HG03103 (cell line): ENCODE data around the gene RNF41.
"Not testable (repeated sequence)": the region's sequence is repeated elsewhere in the genome, so short reads cannot be mapped to it uniquely, and the experiment has no call there.

Experiments used
- ATAC-seq: cut with Tn5 transposase; IDR thresholded peaks from one replicate; pipeline ENCODE4 v1.9.1; 2021; ENCODE audit warnings: low read depth; ENCODE audit not compliant: unreplicated experiment

The RNF41 gene

GRCh38 chr12:56216461-56216860, 5.3 kb downstream of the RNF41 start:
- ATAC-seq, result no peak

DNA sequence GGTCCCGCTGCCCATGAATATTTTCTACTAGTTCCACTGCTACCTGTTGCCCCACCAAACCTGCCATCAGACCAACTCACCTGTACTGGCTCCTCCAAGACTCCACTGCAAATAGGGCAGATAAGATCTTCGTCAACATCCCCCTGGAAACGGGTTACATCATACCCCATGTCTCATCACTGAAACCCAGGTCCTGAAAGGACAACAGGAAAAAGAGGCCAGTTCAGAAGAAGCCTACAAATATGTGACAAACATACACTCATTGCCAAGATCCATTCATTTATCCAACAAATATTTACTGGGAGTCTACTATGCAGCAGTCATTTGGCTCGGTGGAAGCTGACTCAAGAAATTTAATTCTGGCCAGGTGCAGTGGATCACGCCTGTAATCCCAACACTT, 7.8 kb downstream of the RNF41 start:
- no peak for ATAC-seq

- ATAC-seq, result no peak
These were observed 9.4 kb downstream of the RNF41 start for GRCh38 chr12:56212361-56212760.

DNA sequence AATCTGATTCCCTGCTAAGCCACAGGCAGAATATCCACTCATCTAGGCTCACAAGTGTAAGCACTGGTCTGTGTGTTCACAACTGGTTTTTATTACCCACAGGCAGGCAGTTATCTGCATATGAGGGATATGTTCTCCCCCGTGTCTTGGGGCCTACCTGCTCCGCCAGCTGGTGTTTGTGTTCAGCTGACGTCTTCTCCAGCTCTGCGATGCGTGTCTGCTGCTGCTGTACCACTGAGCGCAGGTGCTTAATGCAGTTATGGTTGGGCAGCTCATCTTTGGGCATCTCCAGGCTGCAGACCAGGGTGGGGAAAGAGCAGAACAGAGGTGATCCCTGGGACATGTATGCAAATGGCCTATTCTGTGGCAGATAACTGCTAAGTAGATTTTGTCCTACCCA, 13.7 kb downstream of the RNF41 start:
- no peak for ATAC-seq

- no peak for ATAC-seq
These were observed 15.1 kb downstream of the RNF41 start for GRCh38 chr12:56206452-56207166.

GRCh38 chr12:56205445-56205844, 16.3 kb downstream of the RNF41 start:
- no peak for ATAC-seq

DNA sequence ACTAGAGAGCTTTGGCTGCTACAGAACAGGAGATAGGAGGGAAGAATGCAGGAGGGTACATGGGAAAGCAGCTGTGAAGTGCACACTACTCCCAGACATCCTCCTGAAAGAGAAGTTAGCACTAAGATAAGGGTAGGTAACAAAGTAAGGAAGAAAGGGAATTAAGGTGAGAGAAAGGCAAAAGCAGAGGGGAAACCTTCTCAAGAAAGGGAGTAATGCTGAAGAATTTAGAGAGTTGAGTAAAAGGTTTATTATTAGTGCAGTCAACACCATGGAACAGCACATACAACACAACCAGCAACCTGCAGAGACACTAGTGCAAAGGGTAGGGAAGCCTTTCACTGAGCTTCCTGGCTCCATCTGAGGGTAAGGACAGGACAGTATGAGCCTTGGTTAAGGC, 17.4 kb downstream of the RNF41 start:
- ATAC-seq, result no peak

- no peak for ATAC-seq
These were observed 18.9 kb downstream of the RNF41 start for GRCh38 chr12:56202838-56203237.

DNA sequence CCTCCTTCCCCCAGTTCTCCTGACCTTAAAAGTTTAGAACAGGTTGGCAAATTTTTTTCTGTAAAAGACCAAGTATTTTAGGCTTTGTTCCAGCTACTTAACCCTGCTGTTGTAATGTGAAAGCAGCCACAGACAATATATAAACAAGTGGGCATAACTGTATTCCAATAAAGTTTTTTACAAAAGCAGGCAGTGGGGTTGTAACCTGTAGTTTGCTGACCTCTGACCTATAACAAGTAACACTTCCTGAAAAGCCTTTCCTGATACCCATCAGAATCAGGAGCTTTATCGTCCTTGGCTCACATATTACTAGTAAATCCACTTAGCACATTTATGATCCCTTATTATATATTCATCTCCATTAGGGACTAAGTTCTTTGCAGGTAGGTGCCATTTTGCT, 19.4 kb downstream of the RNF41 start:
- ATAC-seq, result no peak

GRCh38 chr12:56198836-56199235, 22.9 kb downstream of the RNF41 start:
- no peak for ATAC-seq

GRCh38 chr12:56197921-56198635, 23.6 kb downstream of the RNF41 start:
- no peak for ATAC-seq

GRCh38 chr12:56196818-56197550, 24.7 kb downstream of the RNF41 start:
- not testable (repeated sequence) for ATAC-seq

DNA sequence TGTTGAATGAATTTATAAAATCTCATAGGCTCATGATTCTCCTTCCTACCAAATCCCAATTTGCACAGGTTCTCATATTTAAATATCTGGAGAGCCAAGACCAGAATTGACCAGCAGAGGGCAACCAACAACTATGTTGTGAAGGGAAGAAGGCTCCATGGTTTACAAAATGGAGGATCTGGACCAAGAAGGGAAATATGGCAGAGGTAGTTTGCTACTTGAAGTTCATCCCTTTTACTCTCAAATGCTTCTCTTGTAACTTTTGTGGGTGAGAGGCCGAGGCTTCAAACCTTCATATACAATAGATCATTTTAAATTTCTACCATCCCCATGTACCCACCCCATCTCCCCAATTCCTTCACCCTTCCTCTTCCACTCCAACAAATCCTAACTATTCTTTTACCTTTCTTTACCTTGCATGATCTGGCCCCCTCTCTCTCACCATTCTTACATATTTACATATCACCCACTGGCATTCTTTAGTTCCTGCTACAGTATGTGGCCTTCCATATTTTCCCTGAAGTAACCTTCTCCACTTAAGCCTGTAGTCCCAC, 28.6 kb downstream of the RNF41 start:
- ATAC-seq, result no peak

GRCh38 chr12:56192582-56192981, 29.1 kb downstream of the RNF41 start:
- no peak for ATAC-seq

DNA sequence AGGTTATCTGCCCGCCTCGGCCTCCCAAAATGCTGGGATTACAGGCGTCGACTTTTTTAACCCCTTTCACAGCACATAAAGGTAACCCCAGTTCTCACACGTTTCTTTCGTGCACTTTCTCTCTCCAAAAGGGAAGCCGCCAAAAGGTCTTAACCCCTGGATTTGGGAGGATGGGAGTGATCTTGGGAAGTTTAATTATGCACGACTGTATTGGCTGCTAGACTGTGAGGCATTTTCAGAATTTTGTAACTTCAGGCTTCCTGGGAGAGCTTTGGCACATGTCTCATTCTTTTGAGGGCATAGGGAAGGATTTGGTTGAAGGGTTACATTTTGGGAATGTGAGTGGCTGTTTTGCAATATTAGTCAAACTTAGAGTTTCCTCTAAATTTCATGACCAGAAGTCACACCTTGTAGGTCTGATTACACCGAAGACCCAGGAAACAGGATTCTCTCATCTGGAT, 31.0 kb downstream of the RNF41 start:
- no peak for ATAC-seq

GRCh38 chr12:56189918-56190694, 31.6 kb downstream of the RNF41 start:
- ATAC-seq, result peak; percentile 34

DNA sequence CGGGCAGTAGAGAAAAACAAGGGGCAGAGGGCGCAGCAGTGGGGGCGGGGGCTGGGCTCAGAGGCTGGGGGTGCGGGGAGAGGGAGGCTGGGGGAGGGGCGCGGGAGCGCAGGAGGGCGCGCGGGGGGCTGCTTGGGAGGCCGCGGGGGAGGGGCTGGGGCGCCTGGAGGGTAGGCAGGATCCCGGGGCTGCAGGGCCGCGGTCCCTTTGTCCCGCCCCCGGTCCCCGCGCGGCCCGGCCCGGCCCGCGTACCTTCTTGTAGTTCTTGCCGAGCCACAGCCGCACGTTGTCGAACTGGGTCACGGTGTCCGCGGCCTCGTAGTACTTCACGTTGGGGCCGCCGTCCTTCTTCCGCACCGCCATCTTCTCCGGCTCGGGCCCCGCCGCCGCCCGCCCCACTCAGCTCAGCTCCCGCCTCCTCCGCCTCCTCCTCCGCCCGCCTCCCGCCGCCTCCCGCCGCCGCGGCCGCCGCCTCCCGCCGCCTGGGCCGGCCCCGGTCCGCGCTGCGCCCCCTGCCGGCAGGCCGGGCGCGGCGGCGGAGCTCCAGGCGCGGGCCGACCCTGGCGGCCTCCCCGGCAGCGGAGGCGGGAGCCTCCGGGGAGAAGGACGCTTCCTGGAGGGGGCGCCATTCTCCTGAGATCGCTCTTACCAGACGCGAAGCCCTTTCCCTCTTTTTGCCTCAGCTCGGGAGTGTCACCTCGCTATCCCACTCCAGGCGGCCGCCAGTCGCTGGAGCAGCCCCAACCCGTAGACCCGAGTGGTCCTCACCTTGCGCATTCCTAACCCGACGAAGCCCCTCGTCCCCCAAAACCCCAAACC, 32.4 kb downstream of the RNF41 start, which contains the start of gene SMARCC2:
Gene SMARCC2, minus strand, starts transcription at position 385 of the 819 bp plus-strand sequence. Its CDS starts 22 bp downstream, at position 363.
- peak; percentile 71 for ATAC-seq

DNA sequence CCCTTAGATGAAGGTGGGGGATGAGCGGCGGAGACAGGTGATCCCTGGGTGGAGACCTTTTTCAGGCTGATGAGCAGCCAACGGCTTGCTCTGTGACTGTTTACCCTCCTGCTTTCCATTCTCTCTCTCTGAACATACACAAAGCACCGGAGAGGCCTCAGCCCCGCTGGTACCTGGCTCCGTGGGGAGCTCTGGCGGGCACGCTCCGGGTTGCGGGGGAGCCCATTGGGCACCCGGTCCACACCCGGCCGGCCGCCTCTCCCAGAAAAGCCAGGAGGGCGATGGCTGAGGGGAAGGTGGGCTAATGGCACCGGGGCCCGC, 33.0 kb downstream of the RNF41 start:
- no peak for ATAC-seq

GRCh38 chr12:56188131-56188777, 33.5 kb downstream of the RNF41 start:
- no peak for ATAC-seq
